K562 (cell line): ENCODE data around the gene MYOG. TPM values are rescaled to one million over a fixed set of nuclear protein-coding genes. Genes with fewer than 3 reads are reported as not detected.

Experiments
- ATAC-seq: fragments of 200-7000 bp; cut with Tn5 transposase; 3 replicates; pipeline ENCODE4 v1.9.1; 2020; ENCODE audit warnings: moderate library complexity
- BruUV-seq: library from RNA; stranded (reverse); fragments of 400-500 nt; replicated peaks from 2 replicates; lab custom pipeline; 2021; lab: Mats Ljungman, UMichigan
- CTCF ChIA-PET: fragments of 300-600 bp; formaldehyde crosslinking; extraction: SDS; loops from one replicate; lab custom pipeline; 2021; ENCODE audit warnings: low intra/inter-chr PET ratio; lab: Yijun Ruan, JAX
- POLR2A ChIA-PET: fragments of 300-600, 350-650 bp; sonication (Branson Sonifier 250); formaldehyde crosslinking; extraction: SDS; loops from one replicate; lab custom pipeline; 2021; ENCODE audit warnings: antibody characterized with exemption, inconsistent platforms; lab: Yijun Ruan, JAX
- DNase-seq, 4 experiments: peaks; one replicate each; pipeline versions ENCODE4 v3.0.0 to v3.0.0-alpha.2; 2011 to 2018; ENCODE audit warnings: low spot score in 3 of 4, mixed read lengths in 3 of 4; ENCODE audit errors: extremely low read depth in 1 of 4
- FAIRE-seq: peaks from 2 replicates; lab custom pipeline; 2011; peaks lifted over from hg19 to GRCh38; lab: Jason Lieb, UNC
- H2AFZ ChIP-seq: 2 replicates; pipeline ENCODE4 v1.6.0; 2011; ENCODE audit warnings: low read depth, low read length, control low read depth, inconsistent platforms
- H3K27ac ChIP-seq: fragments of 200-600 bp; 3 replicates; pipeline ENCODE4 v1.8.0; 2011; ENCODE audit warnings: low read depth, mild to moderate bottlenecking, control low read depth, inconsistent platforms, low read length, moderate library complexity, mixed read lengths; ENCODE audit errors: extremely low read depth
- H3K27me3 ChIP-seq, 2 experiments: fragments of 300-600 bp in 1 of 2; 2 replicates in 1 of 2; 3 replicates in 1 of 2; pipeline versions ENCODE4 v1.6.0 to v1.8.0; 2011; ENCODE audit warnings: inconsistent platforms in 2 of 2, low read length in 2 of 2, mild to moderate bottlenecking in 1 of 2, mixed read lengths in 1 of 2, moderate library complexity in 1 of 2; ENCODE audit not compliant: control insufficient read depth in 2 of 2, insufficient read depth in 2 of 2
- H3K36me3 ChIP-seq: fragments of 300-600 bp; 3 replicates; pipeline ENCODE4 v1.8.0; 2011; ENCODE audit warnings: mild to moderate bottlenecking, low read length, inconsistent platforms; ENCODE audit not compliant: control insufficient read depth, insufficient read depth
- H3K4me1 ChIP-seq, 2 experiments: fragments of 200-600 bp in 1 of 2; replicated peaks in 1 of 2; 2 replicates in 1 of 2; 3 replicates in 1 of 2; pipeline versions ENCODE4 v1.5.1 to v1.8.0; 2011; ENCODE audit warnings: inconsistent platforms in 2 of 2, low read length in 2 of 2, mild to moderate bottlenecking in 1 of 2, mixed read lengths in 1 of 2, moderate library complexity in 1 of 2; ENCODE audit not compliant: control insufficient read depth in 2 of 2, insufficient read depth in 2 of 2
- H3K4me2 ChIP-seq: 2 replicates; pipeline ENCODE4 v1.6.1; 2011; ENCODE audit warnings: low read length, control low read depth, inconsistent platforms, mixed read lengths; ENCODE audit not compliant: insufficient read depth
- H3K4me3 ChIP-seq: fragments of 200-600 bp; sonication (generic), shearing (Covaris generic); 2 replicates; pipeline ENCODE4 v1.5.1; 2016; ENCODE audit warnings: control low read depth, inconsistent platforms
- H3K79me2 ChIP-seq: fragments of 200-600 bp; 3 replicates; pipeline ENCODE4 v1.8.0; 2011; ENCODE audit warnings: low read length, inconsistent platforms; ENCODE audit not compliant: control insufficient read depth, insufficient read depth
- H3K9ac ChIP-seq, 2 experiments: 2 replicates each; pipeline versions ENCODE4 v1.6.0 to v1.6.1; 2011; ENCODE audit warnings: low read depth in 2 of 2, low read length in 2 of 2, control low read depth in 1 of 2, inconsistent platforms in 1 of 2, mild to moderate bottlenecking in 1 of 2, mixed read lengths in 1 of 2; ENCODE audit not compliant: insufficient read depth in 1 of 2
- H3K9me1 ChIP-seq: one replicate; pipeline ENCODE4 v1.6.0; 2011; ENCODE audit warnings: inconsistent platforms, mild to moderate bottlenecking, low read length, moderate library complexity; ENCODE audit not compliant: control insufficient read depth, insufficient read depth
- H3K9me3 ChIP-seq: replicated peaks from 2 replicates; pipeline ENCODE4 v1.5.1; 2011; ENCODE audit warnings: low read depth, low read length, inconsistent platforms; ENCODE audit not compliant: control insufficient read depth, insufficient read depth
- H4K20me1 ChIP-seq: replicated peaks from 2 replicates; pipeline ENCODE4 v1.6.1; 2011; ENCODE audit warnings: low read length, inconsistent platforms, mixed read lengths; ENCODE audit not compliant: control insufficient read depth, insufficient read depth
- CREB1 ChIP-seq, 2 experiments: sonication (generic) in 1 of 2; formaldehyde crosslinking in 1 of 2; IDR thresholded peaks; 2 replicates each; pipeline versions ENCODE4 v1.6.1 to v1.8.0; 2012 to 2022; ENCODE audit warnings: inconsistent platforms in 1 of 2, mild to moderate bottlenecking in 1 of 2, missing genetic modification reagents in 1 of 2, moderate library complexity in 1 of 2
- CXXC5 ChIP-seq: fragments of 250-450 bp; sonication (Bioruptor Pico); IDR thresholded peaks from 2 replicates; pipeline ENCODE4 v1.8.0; 2022; ENCODE audit warnings: inconsistent platforms, mild to moderate bottlenecking, moderate library complexity
- GABPA ChIP-seq: fragments of 200-800 bp; sonication (Bioruptor generic); conservative IDR thresholded peaks from 2 replicates; pipeline ENCODE4 v1.6.1; 2016; ENCODE audit warnings: low read depth, missing genetic modification characterization, missing compliant biosample characterization
- MYNN ChIP-seq, 2 experiments: sonication (generic); formaldehyde crosslinking in 1 of 2; IDR thresholded peaks; 2 replicates each; pipeline versions ENCODE4 v1.5.0 to v1.6.1; 2016 to 2020; ENCODE audit warnings: antibody characterized with exemption in 1 of 2, missing genetic modification reagents in 1 of 2
- SLC30A9 ChIP-seq: fragments of 250-450 bp; sonication (Bioruptor Pico); IDR thresholded peaks from 2 replicates; pipeline ENCODE4 v1.8.0; 2022; ENCODE audit warnings: mild to moderate bottlenecking, moderate library complexity
- SMARCA4 ChIP-seq: fragments of 450-650 bp; IDR thresholded peaks from 2 replicates; pipeline ENCODE4 v1.6.1; 2016
- SMARCB1 ChIP-seq: IDR thresholded peaks from 2 replicates; pipeline ENCODE4 v1.6.1; 2011; ENCODE audit warnings: improper control_type of control experiment, low read depth; ENCODE audit not compliant: insufficient read length
- TRIM24 ChIP-seq, 2 experiments: fragments of 450-650 bp; IDR thresholded peaks; 2 replicates each; pipeline ENCODE4 v1.6.1; 2016
- ZNF121 ChIP-seq: sonication (generic); formaldehyde crosslinking; conservative IDR thresholded peaks from 2 replicates; pipeline ENCODE4 v1.8.0; 2022; ENCODE audit warnings: missing genetic modification reagents
- WGBS: fragments of 100-300 bp; shearing (Covaris generic); methylation state at CpG from one replicate; pipeline ENCODE4 v1.1.6; 2016; ENCODE audit warnings: low coverage, mixed read lengths; ENCODE audit not compliant: insufficient coverage; ENCODE audit errors: missing lambda C conversion rate; 5-methylcytosine and 5-hydroxymethylcytosine counted together
- in situ Hi-C: fragments of 300-500 bp; cut with MboI; formaldehyde crosslinking; loops from 4 replicates; pipeline ENCODE4 v1.15.0; 2018; ENCODE audit warnings: inconsistent platforms, mixed read lengths
- intact Hi-C: fragments of 100-400 bp; cut with micrococcal nuclease; formaldehyde crosslinking; loops from 2 replicates; pipeline ENCODE4 v1.14.2; 2022
- polyA plus RNA-seq, 8 experiments: library from polyadenylated mRNA; depleted of rRNA in 4 of 8; stranded (reverse) in 5 of 8; unstranded in 3 of 8; fragments of >200 nt; fragmentation: Nextera tagmentation in 2 of 8; fragmentation: Illumina TruSeq in 1 of 8; extraction: Ambion mirVana in 2 of 8; extraction: Trizol in 1 of 8; gene quantifications; 2 replicates each; pipeline versions ENCODE4 v1.2.1 to v1.2.3, GENCODE V29; 2011 to 2014; ENCODE audit warnings: inconsistent platforms in 1 of 8, missing spikeins in 1 of 8
- total RNA-seq, 7 experiments: library from RNA; depleted of rRNA in 6 of 7; stranded (reverse); fragments of >200 nt in 6 of 7; fragmentation: Illumina TruSeq in 2 of 7; extraction: Trizol in 2 of 7; gene quantifications; 2 replicates each; pipeline versions ENCODE4 v1.2.1 to v1.2.3, GENCODE V29; 2011 to 2021; ENCODE audit warnings: low replicate concordance in 1 of 7
- TF ChIP-seq, protein P1 (sequence below): IDR thresholded peaks from 2 replicates; pipeline ENCODE4 v1.6.1; 2011; ENCODE audit not compliant: insufficient read length; ENCODE audit errors: extremely low read depth

MYOG gene
- total and polyA plus RNA-seq, 9 of the 15 experiments (the other 6 are each of a cell fraction or from before 2014, with no cell fraction given) = not detected

DNA sequence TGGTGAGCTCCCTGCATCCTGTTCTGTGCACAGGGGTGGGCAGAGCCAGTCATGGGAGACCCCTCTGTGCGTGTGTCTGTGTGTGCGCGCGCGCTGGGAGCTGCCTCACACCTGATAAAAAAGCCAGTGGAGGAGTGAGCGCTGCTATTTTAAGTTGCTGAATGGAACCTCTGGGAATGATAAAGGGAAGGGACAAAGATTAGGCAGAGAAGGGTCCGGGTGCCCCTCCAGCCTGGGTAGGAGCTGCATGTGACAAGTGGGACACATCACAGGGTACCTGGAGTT is 42.6 kb upstream of the MYOG start:
- H2AFZ ChIP-seq = no peak overlapping the region
- H4K20me1 ChIP-seq = peaks cover 24% of the 10 kb centered on the region
- peaks cover 0 to 16% of the 10 kb centered on the region in 2 experiments; a peak in 2 of 5 replicates for H3K4me1 ChIP-seq
- WGBS = 0% methylated on average over 6 of the region's 7 CpGs
- in situ Hi-C loops = no loop called here
- peaks cover 5 to 71% of the 10 kb centered on the region in 2 experiments; a peak in 4 of 5 replicates for H3K27me3 ChIP-seq
- H3K36me3 ChIP-seq = no peaks in the 10 kb centered on the region
- FAIRE-seq (no peak), ATAC-seq (no peak), DNase-seq (no peak)
- BruUV-seq = no TSS peak
- no peak overlapping the region for H3K27ac ChIP-seq
- intact Hi-C loops = no loop called here
- ChIA-PET POLR2A (interaction anchor here (0.6 to 1.5 kb wide), 3 partner anchors 10 to 62 kb away, joined by 3 to 4 read pairs (median 3); no protein-coding TSS in a partner anchor), CTCF (no interaction called here)
- H3K9me1 ChIP-seq = no peaks in the 10 kb centered on the region
- H3K9ac ChIP-seq = no peak overlapping the region
- no peaks in the 10 kb centered on the region for H3K9me3 ChIP-seq
- no peak overlapping the region for H3K4me3 ChIP-seq
- H3K79me2 ChIP-seq = no peaks in the 10 kb centered on the region
- H3K4me2 ChIP-seq = no peak overlapping the region
- TF ChIP-seq CXXC5 (no peak), ZNF121 (no peak), MYNN (IDR thresholded peaks at IDR 0.05) (no peak), MYNN (CRISPR knock-in tag; IDR thresholded peaks at IDR 0.05) (no peak), CREB1 (IDR thresholded peaks at IDR 0.05) (no peak), CREB1 (CRISPR knock-in tag; IDR thresholded peaks at IDR 0.05) (no peak), SLC30A9 (CRISPR knock-in tag) (no peak), GABPA (no peak), SMARCB1 (no peak), TRIM24 (IDR thresholded peaks at IDR 0.05) (no peak), SMARCA4 (no peak)
- TF ChIP-seq, protein P1, sequence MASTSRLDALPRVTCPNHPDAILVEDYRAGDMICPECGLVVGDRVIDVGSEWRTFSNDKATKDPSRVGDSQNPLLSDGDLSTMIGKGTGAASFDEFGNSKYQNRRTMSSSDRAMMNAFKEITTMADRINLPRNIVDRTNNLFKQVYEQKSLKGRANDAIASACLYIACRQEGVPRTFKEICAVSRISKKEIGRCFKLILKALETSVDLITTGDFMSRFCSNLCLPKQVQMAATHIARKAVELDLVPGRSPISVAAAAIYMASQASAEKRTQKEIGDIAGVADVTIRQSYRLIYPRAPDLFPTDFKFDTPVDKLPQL = no peak
